ENCODE measurements around the gene TBCK.

The TBCK gene

DNA sequence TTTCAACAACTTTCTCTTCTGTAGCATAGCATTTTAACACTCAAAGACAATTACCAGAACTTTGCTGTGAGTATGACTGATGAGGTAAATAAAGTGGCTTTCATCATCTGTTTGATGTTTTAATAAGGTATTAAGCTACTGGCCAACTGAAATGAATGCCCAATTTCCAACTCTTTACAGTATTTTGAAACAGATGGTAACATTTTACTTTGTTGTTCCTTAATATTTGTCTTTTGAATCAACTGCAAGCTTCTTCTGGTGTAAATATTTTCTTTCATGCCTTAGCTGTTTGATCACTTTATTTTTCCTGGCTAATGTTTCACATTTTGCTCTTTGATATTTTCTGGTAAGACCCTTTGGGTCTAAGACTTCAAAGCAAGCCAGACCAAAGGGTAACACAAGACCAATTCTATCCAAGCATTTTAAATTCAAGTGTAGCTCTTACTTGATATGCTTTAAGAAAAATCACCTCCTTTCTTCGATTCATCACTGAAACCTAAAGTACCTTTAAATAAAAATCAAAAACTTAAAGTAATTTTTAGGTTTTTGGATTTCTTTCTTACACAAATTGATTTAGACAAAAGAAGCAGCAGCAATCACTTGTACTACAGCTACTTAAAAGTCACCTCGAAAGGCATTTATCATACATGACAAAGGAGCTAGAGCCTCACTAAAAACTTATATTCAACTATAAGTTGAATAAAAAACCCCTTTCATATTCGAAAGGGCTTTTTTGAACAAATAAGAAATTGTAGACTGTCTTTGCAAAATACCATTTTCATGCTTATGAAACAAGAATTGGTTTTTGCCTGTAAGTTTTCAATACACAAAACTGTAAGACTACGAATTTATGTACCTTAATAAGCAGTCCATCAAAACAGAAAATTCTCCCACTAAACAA, 57.6 kb downstream of the TBCK start:
- TF ChIP-seq, protein P1, sequence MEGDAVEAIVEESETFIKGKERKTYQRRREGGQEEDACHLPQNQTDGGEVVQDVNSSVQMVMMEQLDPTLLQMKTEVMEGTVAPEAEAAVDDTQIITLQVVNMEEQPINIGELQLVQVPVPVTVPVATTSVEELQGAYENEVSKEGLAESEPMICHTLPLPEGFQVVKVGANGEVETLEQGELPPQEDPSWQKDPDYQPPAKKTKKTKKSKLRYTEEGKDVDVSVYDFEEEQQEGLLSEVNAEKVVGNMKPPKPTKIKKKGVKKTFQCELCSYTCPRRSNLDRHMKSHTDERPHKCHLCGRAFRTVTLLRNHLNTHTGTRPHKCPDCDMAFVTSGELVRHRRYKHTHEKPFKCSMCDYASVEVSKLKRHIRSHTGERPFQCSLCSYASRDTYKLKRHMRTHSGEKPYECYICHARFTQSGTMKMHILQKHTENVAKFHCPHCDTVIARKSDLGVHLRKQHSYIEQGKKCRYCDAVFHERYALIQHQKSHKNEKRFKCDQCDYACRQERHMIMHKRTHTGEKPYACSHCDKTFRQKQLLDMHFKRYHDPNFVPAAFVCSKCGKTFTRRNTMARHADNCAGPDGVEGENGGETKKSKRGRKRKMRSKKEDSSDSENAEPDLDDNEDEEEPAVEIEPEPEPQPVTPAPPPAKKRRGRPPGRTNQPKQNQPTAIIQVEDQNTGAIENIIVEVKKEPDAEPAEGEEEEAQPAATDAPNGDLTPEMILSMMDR (IDR thresholded peaks at IDR 0.05), result no peak

DNA sequence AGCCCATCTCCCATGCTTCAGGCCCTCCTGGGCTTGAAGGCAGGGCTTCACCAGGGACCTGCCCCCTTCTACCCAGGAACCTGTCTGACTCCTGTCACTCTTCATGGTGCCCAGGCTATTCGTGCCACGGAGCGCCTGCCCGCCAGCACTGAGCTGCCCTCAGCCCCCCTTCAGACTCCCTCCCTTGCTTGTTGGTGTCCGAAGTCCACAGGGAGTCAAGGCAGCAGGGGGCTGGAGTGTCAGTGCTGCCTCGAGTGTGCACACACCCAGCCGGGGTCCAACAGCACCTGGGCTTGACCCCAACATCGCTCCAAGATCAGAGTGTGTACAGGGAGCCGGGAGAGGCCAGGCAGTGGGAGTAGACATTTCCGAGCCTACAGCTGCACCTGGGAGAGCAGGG, 59.8 kb downstream of the TBCK start:
- TF ChIP-seq, protein P1 (IDR thresholded peaks at IDR 0.05), result no peak

DNA sequence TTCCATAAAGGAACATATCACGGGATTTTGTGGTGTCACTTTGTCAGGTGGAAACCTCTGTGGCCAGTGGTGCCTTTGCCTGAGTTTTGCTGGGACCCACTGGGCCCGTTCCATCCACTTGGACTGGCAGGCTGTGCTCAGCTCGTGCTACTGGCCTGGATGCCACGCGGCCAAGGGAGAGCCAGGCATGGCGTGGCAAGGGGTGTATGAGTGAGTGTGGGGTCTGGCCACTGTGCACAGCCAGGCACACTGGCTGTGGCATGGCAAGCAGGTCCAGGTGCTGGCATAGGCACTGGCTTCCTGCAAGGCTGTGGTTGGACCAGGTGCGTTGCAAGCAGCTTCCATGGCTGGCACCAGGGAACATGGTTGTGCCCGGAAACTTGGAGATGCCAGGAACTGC, 60.8 kb downstream of the TBCK start:
- TF ChIP-seq, protein P1 (IDR thresholded peaks at IDR 0.05), result no peak

GRCh38 chr4:106253364-106254129, 62.5 kb downstream of the TBCK start:
- TF ChIP-seq, protein P1 (IDR thresholded peaks at IDR 0.05), result no peak

DNA sequence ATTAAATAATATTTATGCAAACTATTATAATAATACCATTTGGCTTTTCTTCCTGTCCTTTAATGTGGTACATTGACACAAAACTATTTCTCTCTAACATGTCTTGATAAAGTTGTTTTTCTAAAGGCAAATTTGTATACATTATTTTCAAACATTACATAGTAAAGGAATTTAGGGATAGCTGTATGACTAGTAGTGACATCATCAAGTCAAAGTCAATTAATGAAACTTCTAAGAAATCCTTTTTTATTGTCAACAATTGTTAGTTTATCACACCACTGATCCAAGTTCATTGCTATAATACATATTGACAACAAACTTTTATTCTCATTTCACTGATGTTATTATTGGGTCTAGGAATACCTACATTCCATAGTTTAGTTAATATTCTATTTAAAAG, 68.4 kb downstream of the TBCK start:
- TF ChIP-seq, protein P1 (IDR thresholded peaks at IDR 0.05), result no peak

DNA sequence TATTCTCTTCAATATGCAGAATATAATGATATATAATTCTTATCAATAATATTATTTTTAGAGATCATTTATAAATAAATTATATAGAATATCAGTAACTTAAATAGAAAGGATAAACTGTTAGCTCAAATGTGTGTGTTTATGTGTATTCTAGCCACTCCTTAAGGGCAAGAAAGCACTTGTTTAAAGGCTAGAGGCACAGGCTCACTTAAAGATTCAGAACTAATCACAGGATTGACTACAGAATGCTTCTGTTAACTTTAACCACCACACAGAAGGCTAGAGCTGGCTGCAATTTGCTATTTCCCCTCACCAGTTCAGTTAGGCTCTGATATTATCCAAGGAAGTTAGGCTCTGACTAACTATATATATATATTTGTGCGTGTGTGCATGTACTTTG, 69.6 kb downstream of the TBCK start:
- TF ChIP-seq, protein P1 (IDR thresholded peaks at IDR 0.05), result no peak

GRCh38 chr4:106245176-106245575, 70.8 kb downstream of the TBCK start:
- TF ChIP-seq, protein P1 (IDR thresholded peaks at IDR 0.05), result no peak
